SKM-1 (cell line): ENCODE results near the gene SARNP.

Experiments
- DNase-seq: peaks from one replicate; lab custom pipeline; 2025; ENCODE audit not compliant: unreplicated experiment; lab: John Stamatoyannopoulos, UW

Gene SARNP

DNA sequence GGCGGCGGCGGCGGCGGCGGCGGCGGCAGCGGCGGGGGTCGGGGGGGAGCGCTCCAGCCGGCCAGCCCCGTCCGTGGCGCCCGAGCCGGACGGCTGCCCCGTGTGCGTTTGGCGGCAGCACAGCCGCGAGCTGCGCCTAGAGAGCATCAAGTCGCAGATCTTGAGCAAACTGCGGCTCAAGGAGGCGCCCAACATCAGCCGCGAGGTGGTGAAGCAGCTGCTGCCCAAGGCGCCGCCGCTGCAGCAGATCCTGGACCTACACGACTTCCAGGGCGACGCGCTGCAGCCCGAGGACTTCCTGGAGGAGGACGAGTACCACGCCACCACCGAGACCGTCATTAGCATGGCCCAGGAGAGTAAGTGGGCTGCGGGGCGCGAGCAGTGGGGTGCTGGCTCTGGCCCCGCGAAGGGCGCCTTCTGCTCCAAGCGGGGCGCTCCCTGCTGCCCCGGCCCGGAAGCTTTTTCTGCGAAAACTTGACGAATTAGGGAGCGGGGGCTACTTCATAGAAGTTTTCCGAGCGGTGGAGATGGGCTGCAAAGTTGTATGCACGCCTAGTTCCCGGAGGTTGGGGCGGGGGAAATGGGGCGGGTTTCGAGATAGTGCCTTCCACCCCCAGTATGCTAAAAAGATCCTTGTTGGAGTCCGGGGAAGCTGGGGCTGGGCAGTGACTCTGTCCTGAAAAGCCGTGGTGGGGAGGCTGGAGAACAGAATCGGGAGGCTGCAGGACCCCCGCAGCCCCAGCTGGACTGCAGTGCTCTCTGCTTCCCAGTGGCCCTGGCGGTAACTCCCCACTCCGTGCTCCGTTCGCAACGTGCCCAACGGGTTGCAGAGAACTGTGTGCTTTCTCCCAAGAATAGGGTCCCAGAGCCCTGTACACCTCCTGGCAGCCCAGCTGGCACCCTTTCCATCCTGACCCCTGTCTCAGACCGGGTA lies 73.9 kb downstream of the SARNP start:
- DNase-seq: no peak

GRCh38 chr12:55742719-55743405 lies 74.7 kb downstream of the SARNP start, which contains the start of gene GDF11:
Gene GDF11 (plus strand): TSS chr12:55743122. CDS start chr12:55743317, 195 bp downstream.
- DNase-seq: no peak

DNA sequence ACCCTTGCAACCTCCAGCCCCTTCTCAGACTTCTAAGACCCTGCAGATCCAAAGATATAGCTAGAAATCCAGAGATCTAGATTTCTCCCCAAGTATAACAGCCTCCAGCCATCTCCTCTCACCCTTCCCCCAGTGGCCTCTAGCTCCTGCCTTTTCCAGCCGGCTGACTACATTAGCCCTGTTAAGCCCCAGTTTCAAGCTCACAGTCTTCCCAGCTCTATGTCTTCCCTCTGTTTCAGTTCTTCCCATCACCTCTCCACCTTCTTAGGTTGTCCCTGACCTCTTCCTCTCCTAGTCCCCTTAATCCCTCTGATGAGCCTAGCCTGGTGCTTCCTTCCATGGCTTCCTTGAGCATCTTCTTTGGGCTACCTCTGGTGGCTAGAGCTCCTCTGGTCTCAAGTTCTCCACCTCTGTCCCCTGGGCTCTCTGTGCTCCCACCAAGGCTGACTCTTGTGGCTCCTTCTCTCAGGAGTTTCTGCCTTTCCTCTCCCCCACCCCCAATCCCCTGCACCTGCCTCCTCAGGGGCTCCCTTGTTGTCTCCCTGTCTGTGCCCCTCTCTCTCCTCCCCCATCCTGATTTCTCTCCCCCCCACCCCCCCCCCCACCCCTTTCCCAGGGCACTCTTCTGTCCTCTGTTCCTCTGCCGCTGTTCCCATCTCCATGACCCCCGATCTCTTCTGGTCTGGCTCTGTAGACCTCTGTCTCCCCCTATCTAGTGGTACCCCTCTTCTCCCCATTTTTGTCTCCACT lies 75.4 kb downstream of the SARNP start:
- DNase-seq: no peak

DNA sequence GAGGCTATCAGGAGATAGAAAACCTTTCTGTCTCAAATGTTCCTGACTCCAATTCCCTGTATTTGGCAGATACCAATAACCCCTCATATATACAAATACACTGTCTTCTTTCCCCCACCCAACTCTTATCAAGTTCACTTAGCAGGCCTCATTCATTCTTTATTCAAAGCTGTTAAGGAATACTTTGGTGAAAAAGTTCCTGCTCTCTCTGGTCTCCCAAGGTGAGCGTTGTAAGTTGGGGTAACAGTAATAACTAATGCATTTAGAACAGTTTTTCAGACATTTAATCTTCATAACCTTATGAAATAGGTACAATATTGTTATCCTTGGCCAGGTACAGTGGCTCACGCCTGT lies 78.5 kb downstream of the SARNP start:
- DNase-seq: no peak

DNA sequence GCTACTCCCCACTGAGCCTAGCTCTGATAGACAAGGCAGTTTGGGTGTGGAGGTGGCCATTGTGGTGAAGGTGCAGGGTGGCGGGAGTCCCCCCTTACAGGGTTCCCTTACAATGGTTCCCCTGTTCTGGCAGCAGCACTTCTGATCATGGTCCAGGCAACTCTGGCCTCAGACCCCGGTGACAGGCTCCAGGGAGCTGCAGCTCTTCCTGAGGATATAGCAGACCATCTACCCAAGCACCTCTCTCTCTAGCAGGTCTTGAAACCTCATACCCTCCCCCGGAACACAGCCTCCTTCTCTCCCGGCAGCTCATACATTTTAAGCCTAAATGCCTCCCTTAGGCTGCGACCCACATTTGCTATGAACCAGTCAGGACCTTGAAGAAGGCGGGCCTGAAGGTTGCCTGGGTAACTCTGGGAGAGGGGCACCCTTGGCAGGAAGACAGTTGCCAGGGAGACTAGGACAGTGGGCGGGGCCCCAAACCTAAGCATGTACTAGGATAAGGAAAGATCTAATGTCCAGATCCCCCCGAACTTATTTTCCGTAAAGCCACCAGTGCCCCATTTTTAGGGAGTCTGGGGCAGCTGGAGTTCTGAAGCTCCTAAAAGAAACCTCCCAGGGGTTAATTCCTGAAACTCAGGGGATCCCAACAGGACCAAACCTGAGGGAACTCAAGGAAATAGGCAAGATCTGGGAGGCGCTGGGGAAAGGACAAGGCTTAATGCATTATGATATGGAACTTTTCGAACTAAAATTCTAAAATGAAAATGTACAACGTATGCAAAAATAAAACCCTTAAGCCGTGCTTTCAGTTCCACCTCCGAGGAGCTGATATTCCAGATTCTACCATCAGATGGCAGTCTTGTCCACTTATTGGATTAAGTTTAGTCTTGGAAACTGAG lies 79.2 kb downstream of the SARNP start:
- DNase-seq: peak; percentile 40

GRCh38 chr12:55737581-55738122 lies 79.9 kb downstream of the SARNP start:
- DNase-seq: no peak

DNA sequence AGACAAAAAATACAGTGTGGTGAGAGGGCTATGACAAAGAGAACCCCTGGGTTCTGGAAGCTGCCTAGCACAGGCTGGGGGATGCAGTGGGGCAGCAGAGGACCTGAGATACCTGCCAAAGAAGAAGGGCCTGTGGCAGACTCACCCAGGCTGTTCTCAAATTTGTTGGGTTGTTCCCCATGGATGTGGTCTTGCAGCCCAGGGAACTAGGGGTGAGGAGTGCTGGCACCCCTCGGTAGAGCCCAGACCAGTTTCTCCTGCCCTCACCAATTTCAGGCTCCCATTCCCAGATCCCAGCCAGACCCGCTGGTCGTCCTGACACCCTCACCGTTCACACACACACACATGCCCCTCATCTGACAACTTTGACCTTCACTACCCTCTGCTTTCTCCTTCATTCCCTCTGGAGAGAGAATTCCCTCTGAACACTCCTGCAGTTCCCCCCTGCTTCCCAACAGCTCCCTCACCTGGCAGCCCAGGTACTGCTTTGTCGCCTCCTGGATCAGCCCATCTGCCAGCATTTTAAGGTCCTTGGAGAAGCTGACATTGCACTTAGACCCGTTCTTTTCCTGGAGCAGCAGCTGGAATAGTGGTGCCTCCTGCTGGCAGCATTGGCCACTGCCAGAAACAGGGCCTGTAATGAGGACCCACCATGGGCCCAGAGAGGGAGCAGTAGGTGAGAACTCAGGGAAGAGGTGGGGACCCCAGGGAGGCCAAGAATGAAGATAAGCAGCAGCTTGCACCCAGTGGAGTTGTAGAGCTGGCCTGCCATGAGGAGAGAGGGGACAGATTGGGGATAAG lies 80.5 kb downstream of the SARNP start:
- DNase-seq: no peak

DNA sequence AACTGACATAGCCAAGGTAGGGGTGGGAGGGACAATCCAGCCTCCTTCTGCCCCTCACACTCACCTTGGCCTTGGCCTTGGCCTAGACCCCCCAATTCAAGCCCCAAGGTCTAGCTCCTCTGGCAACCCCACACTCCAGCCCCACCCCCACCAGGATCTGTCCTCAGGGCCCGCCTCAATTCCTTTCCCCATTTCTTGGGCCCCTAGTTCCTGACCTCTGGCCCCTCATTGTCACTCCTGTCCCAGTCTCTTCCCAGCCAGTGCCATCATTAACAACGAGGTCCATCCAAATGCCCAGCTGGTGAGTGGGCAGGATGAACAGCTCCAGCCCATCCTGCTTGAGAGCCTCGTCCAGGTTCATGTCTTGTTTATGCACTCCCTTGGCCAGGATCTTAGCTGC lies 81.4 kb downstream of the SARNP start:
- DNase-seq: no peak

GRCh38 chr12:55734595-55734994 lies 82.9 kb downstream of the SARNP start:
- DNase-seq: no peak

GRCh38 chr12:55733858-55734257 lies 83.7 kb downstream of the SARNP start:
- DNase-seq: no peak

- no peak for DNase-seq
These were observed 84.4 kb downstream of the SARNP start for GRCh38 chr12:55733021-55733555.

GRCh38 chr12:55732288-55732687 lies 85.2 kb downstream of the SARNP start:
- DNase-seq: no peak

- DNase-seq: no peak
These were observed 87.4 kb downstream of the SARNP start for GRCh38 chr12:55729819-55730818.

DNA sequence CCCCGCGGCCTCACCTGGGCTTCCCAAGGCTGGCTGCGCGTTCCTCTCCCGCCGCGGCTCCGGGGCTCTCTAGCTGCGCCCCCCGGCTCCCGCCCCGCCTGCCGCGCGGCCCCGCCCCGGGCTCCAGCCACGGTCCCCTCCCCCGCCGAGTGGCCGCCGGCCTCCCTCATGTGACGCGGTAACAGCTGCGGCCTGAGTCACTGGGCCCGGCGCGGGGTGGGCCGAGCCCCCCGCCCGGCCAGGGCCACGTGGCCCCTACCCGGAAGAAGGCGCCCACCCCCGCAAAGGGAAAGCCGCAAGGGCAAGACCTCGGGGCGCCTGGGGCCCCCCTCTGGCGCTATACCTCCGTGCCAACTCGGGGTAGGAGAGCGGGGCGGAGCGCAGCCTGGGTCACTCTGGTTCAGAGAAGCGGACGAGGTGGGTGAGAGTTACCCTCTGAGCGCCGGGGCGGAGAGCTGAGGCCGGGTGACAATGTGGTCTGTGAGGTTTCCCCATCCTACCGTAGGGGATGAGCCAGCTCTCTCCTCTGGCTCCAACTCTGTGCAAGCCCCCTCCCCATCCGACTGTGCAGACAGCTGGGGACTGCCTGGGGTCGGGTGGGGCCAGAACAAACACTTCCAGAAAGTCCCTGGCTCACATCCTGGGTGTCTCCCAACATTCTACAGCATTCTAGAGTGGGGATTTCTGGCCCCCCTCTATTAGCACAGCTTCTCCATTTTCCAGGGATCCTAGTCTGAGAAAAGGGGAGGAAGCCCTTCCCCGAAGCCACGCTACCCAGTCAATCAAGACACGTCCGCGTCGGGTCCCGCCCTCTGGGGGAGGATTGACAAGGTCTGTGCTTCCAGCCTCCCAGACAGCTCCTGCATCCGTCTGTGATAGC lies 88.3 kb downstream of the SARNP start, which contains the start of gene CD63:
Gene CD63, minus strand, starts transcription at position 71 of the 880 bp plus-strand sequence. CDS start 668 bp downstream, outside the sequence.
- DNase-seq: no peak

- no peak for DNase-seq
These were observed 89.2 kb downstream of the SARNP start for GRCh38 chr12:55728186-55728938.

DNA sequence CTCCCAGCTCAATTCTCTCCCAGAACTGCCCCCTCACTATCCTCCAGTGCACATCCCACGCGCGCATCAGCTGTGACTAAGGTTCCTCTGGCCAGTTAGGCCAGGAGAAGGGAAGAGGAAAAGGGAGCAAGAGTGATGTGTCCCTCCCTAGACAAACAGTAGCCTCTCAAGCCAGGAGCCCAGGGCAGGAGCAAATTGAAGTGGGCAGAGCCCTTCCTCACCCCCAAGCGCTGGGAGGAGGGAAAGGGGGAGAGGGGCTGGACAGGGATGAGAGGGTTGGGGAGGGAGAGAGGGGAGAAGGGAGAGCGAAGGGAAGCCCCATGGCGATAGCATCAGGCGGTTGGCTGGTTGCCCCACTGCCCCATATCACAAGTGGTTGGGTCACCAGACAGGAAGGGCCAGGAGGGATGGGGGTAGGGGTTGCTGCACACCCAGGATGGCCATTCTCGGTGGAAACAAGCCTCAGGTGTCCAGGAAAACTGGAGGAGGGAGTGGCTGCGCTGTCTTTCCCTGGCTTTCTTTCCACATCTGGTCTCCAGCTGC lies 89.8 kb downstream of the SARNP start:
- DNase-seq: no peak
